GM21381 (cell line): Measurements from ENCODE around the gene CNR2.
"Not testable (repeated sequence)": the region's sequence is repeated elsewhere in the genome, so short reads cannot be mapped to it uniquely, and the experiment has no call there.

ENCODE experiments used
- ATAC-seq: cut with Tn5 transposase; IDR thresholded peaks from one replicate; pipeline ENCODE4 v1.9.1; 2021; ENCODE audit warnings: mild to moderate bottlenecking, moderate library complexity; ENCODE audit not compliant: unreplicated experiment

The CNR2 gene

DNA sequence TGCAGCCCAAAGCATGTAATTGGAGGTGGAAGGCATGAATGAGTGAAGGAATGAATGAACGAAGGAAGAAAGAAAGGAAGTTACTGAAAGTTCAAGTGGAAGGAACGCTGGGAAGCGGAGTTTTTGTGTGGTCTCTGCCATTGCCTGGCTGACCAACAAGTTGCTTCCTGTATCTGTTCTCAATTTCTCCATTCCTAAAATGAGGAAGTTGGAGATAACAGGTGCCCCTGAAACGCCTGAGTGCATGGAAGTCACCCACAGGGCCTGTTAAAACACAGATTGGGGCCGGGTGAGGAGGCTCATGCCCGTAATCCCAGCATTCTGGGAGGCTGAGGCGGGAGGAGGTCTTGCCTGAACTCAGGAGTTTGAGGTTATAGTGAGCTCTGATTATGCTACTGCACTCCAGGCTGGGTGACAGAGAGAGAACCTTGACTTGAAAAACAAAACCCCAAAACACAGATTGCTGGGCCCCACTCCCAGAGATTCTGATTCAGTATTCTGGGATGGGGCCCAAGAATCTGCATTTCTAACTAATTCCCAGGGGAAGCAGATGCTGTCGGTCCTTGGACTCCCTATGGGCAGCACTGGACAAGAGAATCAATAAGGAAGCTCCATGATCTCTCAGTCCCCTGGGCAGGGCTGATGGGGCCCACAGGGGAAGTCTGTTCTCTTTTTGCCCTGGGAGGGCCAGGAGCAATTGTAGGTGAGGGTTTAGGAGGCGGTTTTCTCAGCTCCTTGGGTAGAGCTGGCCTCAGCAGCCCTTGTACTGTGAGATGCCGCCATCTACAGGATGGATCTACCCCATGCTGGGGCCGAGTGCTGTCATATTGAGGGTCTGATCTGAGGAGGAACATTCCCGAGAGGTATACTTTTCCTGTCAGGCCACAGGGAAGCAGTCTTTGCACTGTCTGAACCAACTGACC is 3.3 kb upstream of the CNR2 start:
- peak; percentile 47 for ATAC-seq

GRCh38 chr1:23915466-23915865 is 2.3 kb upstream of the CNR2 start:
- ATAC-seq = no peak

DNA sequence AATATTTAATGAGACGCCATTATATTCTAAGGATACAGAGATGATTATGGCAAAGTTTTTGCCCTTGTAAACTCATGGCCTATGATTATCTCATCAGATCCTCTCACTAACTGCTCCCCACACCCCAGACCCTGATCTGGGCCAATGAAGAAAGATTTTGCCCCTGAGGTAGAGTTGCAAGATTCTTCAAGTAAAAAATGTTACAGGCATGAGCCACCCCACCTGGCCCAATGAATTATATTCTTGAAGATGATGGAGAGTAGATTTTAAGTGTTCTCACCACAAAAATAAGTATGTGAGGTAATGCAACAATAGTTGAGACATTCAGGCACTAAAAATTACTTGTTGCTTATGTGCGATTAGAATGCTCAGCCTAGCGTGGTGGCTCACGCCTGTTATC is 1.8 kb upstream of the CNR2 start:
- ATAC-seq = no peak

DNA sequence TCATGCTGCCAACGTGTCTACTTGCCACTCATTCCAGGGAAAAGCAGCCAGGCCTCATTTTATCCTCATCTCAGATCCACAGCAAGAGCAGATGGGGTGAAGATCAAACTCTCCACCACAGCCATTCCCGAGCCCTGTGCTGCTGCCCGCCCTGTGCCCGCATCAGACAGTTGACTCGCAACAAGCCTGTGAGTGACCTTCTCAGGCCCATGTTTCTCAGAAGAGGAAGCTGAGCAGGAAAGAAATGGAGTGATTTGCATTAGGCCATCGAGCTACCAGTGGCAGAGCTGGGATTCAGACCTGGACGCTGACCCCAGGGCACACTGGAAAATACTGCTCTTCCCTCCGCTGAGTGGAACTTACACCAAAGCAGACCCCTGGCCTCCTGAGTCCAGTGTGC is 1.2 kb downstream of the CNR2 start:
- no peak for ATAC-seq

DNA sequence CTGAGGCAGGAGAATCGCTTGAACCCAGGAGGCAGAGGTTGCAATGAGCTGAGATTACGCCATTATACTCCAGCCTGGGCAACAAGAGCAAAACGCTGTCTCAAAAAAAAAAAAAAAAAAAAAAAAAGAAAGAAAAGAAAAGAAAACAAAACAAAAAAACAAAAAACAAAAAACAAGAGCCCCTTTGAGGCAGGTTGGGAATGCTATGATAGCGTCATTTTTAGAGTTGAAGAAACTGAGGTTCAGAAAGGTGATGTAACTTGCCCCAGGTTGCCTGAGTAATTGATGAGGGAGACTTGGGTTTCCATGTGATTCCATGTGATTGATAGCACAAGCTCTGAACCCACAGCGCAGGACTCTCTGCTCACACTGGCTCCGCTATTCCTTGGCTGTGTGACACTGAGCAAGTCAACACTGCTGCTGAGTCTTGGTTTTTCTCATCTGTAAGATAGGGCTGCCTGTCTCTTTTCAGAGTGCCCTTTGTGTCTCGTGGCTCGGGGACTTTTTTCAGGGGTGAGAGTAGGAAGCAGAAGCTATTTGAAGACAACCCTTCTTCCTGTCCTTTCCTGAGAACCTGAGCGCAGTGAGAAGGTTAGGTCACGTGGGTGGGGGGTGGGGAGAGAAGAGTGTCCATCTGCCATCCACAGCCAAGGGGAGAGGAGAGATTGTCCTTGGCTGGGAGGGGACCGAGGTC is 2.5 kb downstream of the CNR2 start:
- no peak for ATAC-seq

GRCh38 chr1:23910144-23910543 is 3.0 kb downstream of the CNR2 start:
- no peak for ATAC-seq

- ATAC-seq = no peak
Measured at GRCh38 chr1:23909412-23909811, 3.8 kb downstream of the CNR2 start.

GRCh38 chr1:23908453-23909341 is 4.5 kb downstream of the CNR2 start:
- peak; percentile 34 for ATAC-seq

- no peak for ATAC-seq
Measured at GRCh38 chr1:23906731-23907130, 6.4 kb downstream of the CNR2 start.

- no peak for ATAC-seq
Measured at GRCh38 chr1:23905461-23906025, 7.6 kb downstream of the CNR2 start.

DNA sequence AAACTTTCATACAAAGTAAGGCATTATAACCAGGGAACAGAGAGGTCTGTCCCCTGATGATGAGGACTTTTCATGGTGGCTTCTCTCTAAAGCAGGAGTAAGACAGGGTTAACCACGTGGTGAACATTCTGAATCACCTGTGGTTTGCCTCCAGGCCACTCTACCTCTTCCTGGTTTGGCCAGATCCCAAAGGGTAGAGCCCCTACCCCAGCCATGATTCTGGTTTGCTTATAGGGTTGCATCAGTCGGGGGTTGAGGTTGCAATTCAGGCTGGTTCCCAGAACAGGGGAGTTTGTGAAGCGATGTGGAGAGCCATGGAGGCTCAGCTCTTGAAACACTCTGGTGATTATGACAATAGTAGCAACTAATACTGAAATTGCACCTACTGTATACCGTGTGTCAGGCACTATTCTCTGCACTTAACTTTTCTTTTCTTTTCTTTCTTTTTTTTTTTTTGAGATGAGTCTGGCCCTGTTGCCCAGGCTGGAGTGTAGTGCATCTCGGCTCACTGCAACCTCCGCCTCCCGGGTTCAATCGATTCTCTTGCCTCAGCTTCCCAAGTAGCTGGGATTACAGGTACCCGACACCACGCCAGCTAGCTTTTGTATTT is 8.3 kb downstream of the CNR2 start:
- peak; percentile 45 for ATAC-seq

- no peak for ATAC-seq
Measured at GRCh38 chr1:23903754-23904153, 9.4 kb downstream of the CNR2 start.

DNA sequence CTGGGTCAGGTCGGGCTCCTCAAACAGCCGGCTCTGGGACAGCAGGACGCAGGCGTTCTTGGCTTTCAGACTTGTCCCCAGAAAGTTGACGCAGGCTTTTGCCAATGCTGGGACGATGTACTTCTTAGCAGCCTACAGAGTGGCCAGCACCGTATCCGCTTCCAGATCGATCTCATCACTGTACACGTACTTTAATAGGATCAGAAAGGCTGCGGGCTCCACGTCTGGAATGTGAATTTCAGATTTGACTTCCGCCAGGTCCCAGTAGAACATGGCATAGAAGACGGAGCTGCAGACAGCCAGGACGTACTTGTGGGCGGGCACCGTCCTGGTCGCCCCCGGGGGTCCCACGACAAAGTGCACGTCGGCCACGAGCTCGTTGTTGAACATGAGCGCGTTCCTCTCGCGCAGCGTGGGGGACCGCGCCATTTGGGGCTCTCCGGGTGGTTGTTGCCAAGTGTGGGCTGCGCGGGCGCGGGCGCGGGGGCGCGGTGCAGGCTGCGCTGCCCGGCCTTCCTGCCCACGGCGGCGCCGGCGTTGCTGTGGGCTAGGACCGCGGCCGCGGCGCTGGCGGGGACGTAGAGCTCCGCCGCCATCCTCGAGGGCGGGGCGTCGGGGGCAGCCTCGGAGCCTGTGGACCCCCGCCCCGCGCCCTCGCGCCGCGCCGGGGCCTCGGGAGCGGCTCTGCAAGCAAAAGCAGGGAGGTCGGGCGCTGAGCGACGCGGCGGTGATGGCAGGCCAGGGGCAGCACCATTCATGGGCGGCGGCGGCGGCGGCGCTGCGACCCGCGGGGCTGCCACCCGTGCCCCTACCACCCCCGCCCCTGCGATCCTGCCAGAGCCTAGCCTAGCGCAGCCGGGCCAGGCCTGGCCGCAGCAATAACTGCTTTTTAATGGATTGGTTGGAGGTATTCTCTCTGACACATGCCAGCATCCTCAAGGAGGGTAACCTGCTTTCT is 10.6 kb downstream of the CNR2 start:
- no peak for ATAC-seq

DNA sequence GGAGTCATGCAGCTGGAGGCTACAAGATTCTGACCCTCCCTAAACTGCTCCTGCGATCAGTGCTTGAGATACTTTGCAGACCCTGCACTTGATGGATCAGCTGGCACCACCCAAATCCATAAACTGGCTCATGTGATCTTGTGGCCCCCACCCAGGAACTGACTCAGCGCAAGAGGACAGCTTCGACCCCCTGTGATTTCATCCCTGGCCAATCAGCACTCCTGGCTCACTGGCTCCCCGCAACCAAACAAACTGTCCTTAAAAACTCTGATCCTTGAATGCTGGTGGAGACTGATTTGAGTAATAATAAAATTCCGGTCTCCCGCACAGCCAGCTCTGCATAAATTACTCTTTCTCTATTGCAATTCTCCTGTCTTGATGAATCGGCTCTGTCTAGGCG is 13.1 kb downstream of the CNR2 start:
- ATAC-seq = not testable (repeated sequence)

- ATAC-seq = no peak
Measured at GRCh38 chr1:23899070-23899469, 14.1 kb downstream of the CNR2 start.

DNA sequence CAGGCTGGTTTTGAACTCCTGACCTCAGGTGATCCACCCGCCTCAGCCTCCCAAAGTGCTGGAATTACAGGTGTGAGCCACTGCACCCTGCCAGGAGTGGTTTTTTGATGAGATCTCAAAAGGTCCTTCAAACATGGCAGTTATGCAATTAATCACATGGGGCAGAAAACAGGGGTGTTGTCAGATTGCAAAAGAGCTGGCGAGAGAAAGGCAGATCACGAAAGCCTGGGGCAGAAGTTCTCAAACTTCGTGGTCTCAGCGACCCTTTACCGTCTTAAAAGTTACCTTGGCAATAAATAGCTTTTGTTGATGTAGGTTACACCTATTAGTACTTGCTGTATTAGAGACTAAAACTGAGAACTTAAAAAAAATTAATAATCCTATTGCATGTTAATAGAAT is 16.1 kb downstream of the CNR2 start:
- no peak for ATAC-seq

GRCh38 chr1:23896491-23896890 is 16.7 kb downstream of the CNR2 start:
- ATAC-seq = no peak

GRCh38 chr1:23895993-23896392 is 17.2 kb downstream of the CNR2 start:
- ATAC-seq = no peak

DNA sequence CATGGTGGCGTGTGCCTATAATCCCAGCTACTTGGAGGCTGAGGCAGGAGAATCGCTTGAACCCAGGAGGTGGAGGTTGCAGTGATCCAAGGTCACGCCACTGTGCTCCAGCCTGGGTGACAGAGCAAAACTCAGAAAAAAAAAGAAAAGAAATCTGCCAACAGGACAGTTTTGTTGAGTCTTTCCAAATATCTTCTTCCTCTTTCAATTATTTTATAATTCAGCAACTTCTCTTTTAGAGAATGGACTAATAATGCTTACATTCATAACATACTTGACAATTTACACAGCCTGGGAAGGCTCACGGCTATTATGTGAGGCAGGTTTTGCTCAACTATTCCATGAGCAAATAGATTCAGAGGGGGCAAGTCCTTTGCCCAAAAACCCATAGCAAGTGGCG is 18.1 kb downstream of the CNR2 start:
- no peak for ATAC-seq
